HUES6 (cell line): ENCODE results near the gene C1QC.

ENCODE experiments used
- H3K27ac ChIP-seq: 2 replicates; pipeline ENCODE4 v1.7.0; 2013; ENCODE audit warnings: low read depth, mild to moderate bottlenecking, low read length, inconsistent platforms
- H3K27me3 ChIP-seq: 2 replicates; pipeline ENCODE4 v1.6.1; 2013; ENCODE audit warnings: low read length; ENCODE audit not compliant: control insufficient read depth, insufficient read depth
- H3K36me3 ChIP-seq: 2 replicates; pipeline ENCODE4 v1.6.1; 2013; ENCODE audit warnings: low read length; ENCODE audit not compliant: control insufficient read depth, insufficient read depth
- H3K4me1 ChIP-seq: 2 replicates; pipeline ENCODE4 v1.6.1; 2013; ENCODE audit warnings: low read length; ENCODE audit not compliant: control insufficient read depth, insufficient read depth
- H3K4me3 ChIP-seq: 2 replicates; pipeline ENCODE4 v1.5.1; 2013; ENCODE audit warnings: low read depth, low read length
- H3K9ac ChIP-seq: one replicate; pipeline ENCODE4 v1.6.1; 2013; ENCODE audit warnings: mild to moderate bottlenecking, low read length
- H3K9me3 ChIP-seq: 2 replicates; pipeline ENCODE4 v1.6.1; 2013; ENCODE audit warnings: low read depth, low read length; ENCODE audit not compliant: control insufficient read depth, insufficient read depth

C1QC gene

DNA sequence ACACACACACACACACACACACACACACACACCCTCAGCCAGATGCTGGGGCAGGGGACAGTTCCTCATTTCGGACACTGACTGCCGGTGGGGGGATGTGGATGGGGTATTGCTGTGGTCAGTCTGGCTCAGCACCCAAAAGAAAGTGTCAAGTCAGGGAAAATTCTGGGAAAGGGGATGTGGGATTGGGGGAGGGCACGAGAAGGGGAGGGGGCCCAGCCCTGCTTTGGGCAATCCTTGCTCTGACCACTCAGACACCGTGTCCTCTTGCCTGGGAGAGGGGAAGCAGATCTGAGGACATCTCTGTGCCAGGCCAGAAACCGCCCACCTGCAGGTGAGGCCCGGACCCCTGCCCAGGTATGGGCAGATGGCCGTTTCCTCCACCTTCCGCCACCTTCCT is at the start of gene C1QC:
C1QC (plus strand) TSS at position 253 of the 400 bp plus-strand sequence. CDS start 391 bp downstream, outside the sequence.
- Histone ChIP-seq H3K36me3 (no peaks in the 10 kb centered on the region), H3K27ac (no peak within 1 kb of the TSS), H3K9me3 (no peaks in the 10 kb centered on the region), H3K27me3 (peaks cover 9% of the 10 kb centered on the region; the same call in 1 of the 2 replicates), H3K4me1 (peaks cover 9% of the 10 kb centered on the region), H3K4me3 (no peak within 1 kb of the TSS), H3K9ac (peak within 1 kb of the TSS; percentile 6)

DNA sequence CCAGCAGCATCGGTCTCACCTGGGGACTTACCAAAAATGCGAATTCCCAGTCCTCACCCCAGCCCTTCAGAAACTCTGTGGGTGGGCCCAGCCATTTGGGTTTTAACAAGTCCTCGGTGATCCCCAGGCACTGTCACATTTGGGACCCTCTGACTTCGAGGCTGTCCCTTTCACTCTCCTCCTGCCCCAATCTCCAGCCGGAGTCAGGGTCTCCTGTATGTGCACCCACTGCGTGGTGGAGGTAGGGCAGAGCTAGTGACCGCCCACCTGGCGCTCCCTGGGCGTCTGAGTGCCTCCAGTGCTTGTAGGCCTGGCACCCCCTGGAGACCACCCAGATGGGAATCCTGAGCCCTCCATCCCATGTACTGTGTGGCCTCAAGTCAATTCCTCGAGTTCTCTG is 49.0 kb upstream of the C1QC start:
- H3K9ac ChIP-seq = no peak overlapping the region
- no peaks in the 10 kb centered on the region for H3K9me3 ChIP-seq
- H3K4me1 ChIP-seq = no peaks in the 10 kb centered on the region; the same call in 1 of the 2 replicates
- H3K4me3 ChIP-seq = no peak overlapping the region
- H3K27ac ChIP-seq = no peak overlapping the region
- H3K27me3 ChIP-seq = peaks cover 27% of the 10 kb centered on the region; the same call in 1 of the 2 replicates
- H3K36me3 ChIP-seq = no peaks in the 10 kb centered on the region

DNA sequence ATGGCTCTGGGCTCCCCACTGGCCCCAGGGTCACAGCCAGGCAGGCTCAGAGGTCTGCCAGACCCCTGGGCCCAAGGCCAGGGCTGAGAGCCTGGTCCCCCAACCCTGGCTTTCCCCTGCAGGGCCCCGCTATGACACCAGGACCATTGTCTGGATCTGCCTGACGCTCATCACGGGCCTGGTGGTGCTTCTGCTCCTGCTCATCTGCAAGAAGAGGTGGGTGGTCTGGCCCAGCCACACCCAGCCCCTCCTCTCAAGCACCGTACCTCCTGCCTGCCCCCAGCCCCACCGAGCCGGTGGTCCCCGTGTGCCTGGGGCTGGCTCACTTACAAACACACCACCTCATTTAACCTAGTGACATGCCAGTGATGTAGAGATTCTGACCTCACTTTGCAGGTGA is 48.3 kb upstream of the C1QC start:
- no peaks in the 10 kb centered on the region for H3K36me3 ChIP-seq
- no peak overlapping the region for H3K27ac ChIP-seq
- H3K4me3 ChIP-seq = no peak overlapping the region
- no peak overlapping the region for H3K9ac ChIP-seq
- H3K9me3 ChIP-seq = no peaks in the 10 kb centered on the region
- peaks cover 29% of the 10 kb centered on the region; the same call in 1 of the 2 replicates for H3K27me3 ChIP-seq
- H3K4me1 ChIP-seq = no peaks in the 10 kb centered on the region; the same call in 1 of the 2 replicates

DNA sequence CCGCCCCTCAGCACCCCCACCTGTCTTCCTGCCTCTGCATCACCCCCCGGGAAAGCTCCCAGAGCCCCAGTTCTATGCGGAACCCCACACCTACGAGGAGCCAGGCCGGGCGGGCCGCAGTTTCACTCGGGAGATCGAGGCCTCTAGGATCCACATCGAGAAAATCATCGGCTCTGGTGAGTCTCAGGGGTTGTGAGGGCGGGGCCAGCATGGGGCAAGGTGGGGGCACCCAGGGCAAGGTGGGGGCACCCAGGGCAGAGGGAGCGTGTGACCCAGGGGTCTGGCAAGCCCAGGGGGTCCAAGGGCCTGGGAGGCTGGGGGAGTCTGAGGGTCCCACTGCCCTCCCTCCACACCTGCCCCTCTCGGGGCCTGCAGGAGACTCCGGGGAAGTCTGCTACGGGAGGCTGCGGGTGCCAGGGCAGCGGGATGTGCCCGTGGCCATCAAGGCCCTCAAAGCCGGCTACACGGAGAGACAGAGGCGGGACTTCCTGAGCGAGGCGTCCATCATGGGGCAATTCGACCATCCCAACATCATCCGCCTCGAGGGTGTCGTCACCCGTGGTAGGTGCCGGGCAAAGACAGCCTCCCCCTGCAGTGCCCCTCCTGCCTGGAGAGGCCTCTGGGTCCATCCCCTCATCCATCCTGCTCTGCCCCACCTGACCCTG is 46.0 kb upstream of the C1QC start:
- H3K4me3 ChIP-seq = no peak overlapping the region
- no peaks in the 10 kb centered on the region for H3K9me3 ChIP-seq
- no peak overlapping the region for H3K27ac ChIP-seq
- H3K27me3 ChIP-seq = peaks cover 34% of the 10 kb centered on the region; the same call in 1 of the 2 replicates
- no peaks in the 10 kb centered on the region; the same call in 1 of the 2 replicates for H3K4me1 ChIP-seq
- no peak overlapping the region for H3K9ac ChIP-seq
- no peaks in the 10 kb centered on the region for H3K36me3 ChIP-seq

DNA sequence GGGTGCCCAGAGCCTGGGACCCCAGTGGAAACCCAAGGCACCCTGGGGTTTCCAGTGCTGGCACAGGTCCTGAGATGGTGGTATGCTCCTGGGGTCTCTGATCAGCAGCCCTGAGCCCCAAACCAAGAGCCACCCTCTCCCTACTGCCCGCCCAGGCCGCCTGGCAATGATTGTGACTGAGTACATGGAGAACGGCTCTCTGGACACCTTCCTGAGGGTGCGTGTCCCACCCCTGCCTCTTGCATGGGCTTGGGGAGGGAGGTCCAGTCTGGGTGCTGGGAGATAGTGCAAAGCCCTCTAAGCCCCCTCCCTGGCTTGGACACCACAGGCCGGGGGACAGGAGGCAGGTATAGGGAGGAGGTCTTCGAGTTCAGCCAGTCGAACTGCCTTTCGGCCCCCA is 45.4 kb upstream of the C1QC start:
- Histone ChIP-seq H3K27me3 (peaks cover 34% of the 10 kb centered on the region; the same call in 1 of the 2 replicates), H3K4me3 (no peak overlapping the region), H3K36me3 (no peaks in the 10 kb centered on the region), H3K27ac (no peak overlapping the region), H3K9ac (no peak overlapping the region), H3K4me1 (no peaks in the 10 kb centered on the region; the same call in 1 of the 2 replicates), H3K9me3 (no peaks in the 10 kb centered on the region)

DNA sequence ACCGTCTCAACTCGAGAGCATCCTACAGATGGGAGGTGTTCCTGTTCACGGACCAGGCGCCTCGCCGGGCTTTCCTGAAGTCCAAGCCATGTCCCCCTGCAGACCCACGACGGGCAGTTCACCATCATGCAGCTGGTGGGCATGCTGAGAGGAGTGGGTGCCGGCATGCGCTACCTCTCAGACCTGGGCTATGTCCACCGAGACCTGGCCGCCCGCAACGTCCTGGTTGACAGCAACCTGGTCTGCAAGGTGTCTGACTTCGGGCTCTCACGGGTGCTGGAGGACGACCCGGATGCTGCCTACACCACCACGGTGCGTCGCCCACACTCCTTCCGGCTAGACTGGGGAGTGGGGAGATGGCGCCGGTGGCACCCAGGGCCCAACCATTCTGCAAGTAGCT is 44.7 kb upstream of the C1QC start:
- H3K4me3 ChIP-seq = no peak overlapping the region
- no peaks in the 10 kb centered on the region for H3K36me3 ChIP-seq
- no peaks in the 10 kb centered on the region for H3K9me3 ChIP-seq
- H3K4me1 ChIP-seq = no peaks in the 10 kb centered on the region
- H3K27me3 ChIP-seq = peaks cover 32% of the 10 kb centered on the region; the same call in 1 of the 2 replicates
- H3K9ac ChIP-seq = no peak overlapping the region
- no peak overlapping the region for H3K27ac ChIP-seq

DNA sequence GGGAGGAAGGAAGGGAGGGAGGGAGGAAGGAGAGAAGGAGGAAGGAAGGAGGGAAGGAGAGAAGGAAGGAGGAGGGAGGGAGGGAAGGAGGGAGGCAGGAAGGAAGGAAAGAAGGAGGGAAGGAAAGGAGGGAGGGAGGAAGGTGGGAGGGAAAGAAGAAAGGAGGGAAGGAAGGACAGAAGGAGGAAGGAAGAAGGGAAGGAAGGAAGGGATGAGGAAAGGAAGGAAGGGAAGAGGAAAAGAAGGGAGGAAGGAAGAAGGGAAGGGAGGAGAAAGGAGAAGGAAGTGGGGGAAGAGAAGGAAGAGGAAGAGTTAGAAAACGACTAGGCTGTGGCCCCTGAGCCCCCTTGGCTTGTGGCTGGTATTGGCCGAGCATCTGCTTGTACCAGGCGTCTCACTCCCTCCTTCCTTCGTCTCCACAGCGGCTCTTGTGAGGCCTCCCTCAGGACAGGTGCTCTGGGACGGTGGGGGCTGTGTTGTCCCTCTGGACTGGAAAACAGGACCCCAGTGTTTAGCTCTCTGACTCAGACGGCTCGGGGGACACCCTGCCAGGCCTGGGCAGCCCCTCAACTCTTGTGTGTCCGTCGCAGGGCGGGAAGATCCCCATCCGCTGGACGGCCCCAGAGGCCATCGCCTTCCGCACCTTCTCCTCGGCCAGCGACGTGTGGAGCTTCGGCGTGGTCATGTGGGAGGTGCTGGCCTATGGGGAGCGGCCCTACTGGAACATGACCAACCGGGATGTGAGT is 43.2 kb upstream of the C1QC start:
- Histone ChIP-seq H3K4me3 (no peak overlapping the region), H3K27me3 (peaks cover 37% of the 10 kb centered on the region), H3K9ac (no peak overlapping the region)

DNA sequence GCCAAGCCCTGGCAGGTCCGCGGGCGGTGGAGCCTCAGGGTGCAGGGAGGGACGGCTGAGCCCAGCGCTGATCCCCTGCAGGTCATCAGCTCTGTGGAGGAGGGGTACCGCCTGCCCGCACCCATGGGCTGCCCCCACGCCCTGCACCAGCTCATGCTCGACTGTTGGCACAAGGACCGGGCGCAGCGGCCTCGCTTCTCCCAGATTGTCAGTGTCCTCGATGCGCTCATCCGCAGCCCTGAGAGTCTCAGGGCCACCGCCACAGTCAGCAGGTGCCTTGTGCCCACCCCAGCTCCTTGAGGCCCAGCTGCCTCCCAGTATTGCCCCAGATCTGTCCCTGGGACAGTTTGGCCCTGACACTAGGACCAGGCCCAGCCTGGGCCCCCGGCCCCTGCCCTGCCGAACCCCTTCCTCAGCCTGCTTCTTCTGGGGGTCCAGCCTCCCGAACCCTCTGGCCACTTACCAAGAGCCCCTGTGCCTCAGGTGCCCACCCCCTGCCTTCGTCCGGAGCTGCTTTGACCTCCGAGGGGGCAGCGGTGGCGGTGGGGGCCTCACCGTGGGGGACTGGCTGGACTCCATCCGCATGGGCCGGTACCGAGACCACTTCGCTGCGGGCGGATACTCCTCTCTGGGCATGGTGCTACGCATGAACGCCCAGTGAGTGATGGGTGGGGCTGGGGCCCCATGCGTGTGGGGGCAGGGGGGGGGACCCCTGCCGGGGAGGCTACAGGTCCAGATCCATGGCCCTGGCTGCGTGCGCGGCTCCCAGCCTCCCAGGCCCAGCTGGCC is 42.4 kb upstream of the C1QC start:
- H3K27me3 ChIP-seq = peaks cover 43% of the 10 kb centered on the region
- H3K36me3 ChIP-seq = no peaks in the 10 kb centered on the region
- no peak overlapping the region for H3K9ac ChIP-seq
- no peaks in the 10 kb centered on the region for H3K4me1 ChIP-seq
- H3K9me3 ChIP-seq = no peaks in the 10 kb centered on the region
- no peak overlapping the region for H3K4me3 ChIP-seq
- no peak overlapping the region for H3K27ac ChIP-seq

More for the DNA sequence above, 43.2 kb upstream of the C1QC start:
- Histone ChIP-seq H3K27ac (no peak overlapping the region), H3K9me3 (no peaks in the 10 kb centered on the region), H3K36me3 (no peaks in the 10 kb centered on the region), H3K4me1 (no peaks in the 10 kb centered on the region)

DNA sequence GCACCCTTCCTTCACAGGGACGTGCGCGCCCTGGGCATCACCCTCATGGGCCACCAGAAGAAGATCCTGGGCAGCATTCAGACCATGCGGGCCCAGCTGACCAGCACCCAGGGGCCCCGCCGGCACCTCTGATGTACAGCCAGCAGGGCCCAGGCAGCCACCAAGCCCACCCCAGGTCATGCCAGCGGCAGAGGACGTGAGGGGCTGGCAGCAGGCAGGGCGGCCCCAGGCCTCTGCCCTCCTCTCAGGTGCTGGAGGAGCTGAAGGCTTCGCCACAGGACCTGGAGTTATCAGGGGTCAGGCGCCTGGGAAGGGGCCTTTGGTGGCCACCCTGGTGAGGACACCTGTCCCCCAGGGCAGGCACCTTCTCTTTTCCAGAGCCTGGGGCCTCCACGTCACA is 41.8 kb upstream of the C1QC start:
- Histone ChIP-seq H3K4me1 (no peaks in the 10 kb centered on the region), H3K27me3 (peaks cover 49% of the 10 kb centered on the region), H3K27ac (no peak overlapping the region)

DNA sequence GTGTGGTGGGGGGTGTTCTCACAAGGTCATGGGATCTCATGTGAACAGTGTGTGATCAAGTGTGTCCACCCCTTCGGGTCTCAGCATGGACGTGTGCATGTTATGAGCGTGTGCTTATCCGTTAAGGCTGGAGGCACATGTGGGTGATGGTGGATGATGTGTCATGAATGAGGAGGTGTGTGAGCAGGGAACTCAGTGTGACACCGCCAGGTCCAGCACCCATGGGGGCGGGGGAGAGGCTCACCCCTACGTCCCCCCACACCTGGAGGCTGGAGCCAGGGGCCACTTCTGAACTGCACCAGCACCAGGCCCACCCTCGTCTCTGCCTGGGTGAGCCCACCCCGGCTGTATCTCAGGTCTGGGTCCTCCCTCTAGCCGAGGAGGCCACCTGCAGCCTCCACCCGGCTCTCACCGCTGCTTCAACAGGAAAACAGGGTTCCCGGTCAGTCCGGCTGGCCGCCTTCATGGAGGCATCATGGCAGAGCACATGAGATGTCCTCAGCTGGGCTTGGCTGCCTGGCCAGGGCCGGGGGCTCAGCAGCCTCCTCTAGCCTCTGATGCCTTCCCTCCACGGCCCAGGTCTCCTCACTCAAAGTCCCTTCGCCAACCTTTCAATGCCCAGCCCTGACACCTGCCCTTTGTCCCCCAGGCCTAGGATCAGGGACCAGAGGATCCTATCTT is 41.2 kb upstream of the C1QC start:
- peaks cover 51% of the 10 kb centered on the region for H3K27me3 ChIP-seq
- no peak overlapping the region for H3K27ac ChIP-seq
- no peaks in the 10 kb centered on the region for H3K36me3 ChIP-seq
- no peak overlapping the region for H3K4me3 ChIP-seq
- no peaks in the 10 kb centered on the region for H3K9me3 ChIP-seq
- H3K9ac ChIP-seq = no peak overlapping the region
- no peaks in the 10 kb centered on the region for H3K4me1 ChIP-seq

More for the DNA sequence above, 41.8 kb upstream of the C1QC start:
- Histone ChIP-seq H3K9ac (no peak overlapping the region), H3K36me3 (no peaks in the 10 kb centered on the region), H3K4me3 (no peak overlapping the region), H3K9me3 (no peaks in the 10 kb centered on the region)
